Stimulated activated CD4-positive, alpha-beta T cell treated with anti-CD3 and anti-CD28 coated beads, Interleukin-12 subunit alpha, Interleukin-12 subunit beta, amount 100 ng/mL, for 48 hours (primary cell): ENCODE measurements around the gene SCN4A.

Source experiments
- DNase-seq, 3 donors: peaks; one replicate each; pipeline ENCODE4 v3.0.0-alpha.2; 2020; ENCODE audit warnings: low read depth in 2 of 3, low spot score in 1 of 3

SCN4A gene

DNA sequence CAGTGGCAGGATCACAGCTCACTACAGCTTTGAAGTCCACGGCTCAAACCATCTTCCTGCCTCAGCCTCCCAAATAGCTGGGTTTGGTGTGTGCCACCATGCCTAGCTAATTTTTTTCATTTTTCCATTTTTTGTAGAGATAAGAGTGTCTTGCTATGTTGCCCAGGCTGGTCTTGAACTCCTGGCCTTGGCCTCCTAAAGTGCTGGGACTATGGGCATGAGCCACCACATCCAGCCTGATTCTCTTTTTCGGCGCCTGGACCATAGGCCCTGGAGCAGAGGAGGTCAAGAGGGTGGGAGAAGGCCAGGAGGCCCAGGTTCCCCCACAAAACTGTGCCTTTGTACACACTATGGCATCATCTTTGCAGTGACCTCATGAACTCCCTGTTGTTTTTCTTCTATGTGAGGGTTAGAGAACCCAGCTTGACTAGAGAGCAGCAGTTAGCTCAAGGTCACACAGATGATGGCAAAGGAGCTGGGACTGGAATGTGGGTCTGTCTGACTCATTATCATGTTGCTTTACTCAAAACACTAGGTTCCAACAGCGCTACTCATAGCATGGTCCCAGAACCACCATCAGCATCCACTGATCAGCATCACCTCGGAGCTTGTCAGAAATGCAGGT, 16.3 kb downstream of the SCN4A start:
- DNase-seq = no peak

DNA sequence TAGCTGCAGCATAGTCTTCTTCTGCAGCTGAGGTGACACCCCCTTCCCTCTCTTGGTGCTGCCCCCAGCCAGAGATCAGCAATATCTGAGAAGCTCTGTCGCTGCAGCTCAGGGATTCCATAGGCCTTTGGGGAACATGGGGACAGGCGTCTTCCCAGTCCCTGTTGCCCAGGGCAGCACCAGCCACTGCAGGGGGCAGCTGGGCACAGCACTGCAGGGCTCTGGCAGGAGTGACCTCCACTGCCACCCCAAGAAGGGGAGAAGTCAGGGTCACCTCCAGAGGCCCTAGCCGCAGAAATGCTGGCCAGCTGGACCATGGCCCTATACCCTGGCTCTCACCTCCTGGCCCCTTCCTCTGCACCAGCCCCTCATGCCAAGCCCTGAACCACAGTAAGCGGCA, 16.9 kb downstream of the SCN4A start:
- DNase-seq = no peak

GRCh38 chr17:63955232-63955631, 17.5 kb downstream of the SCN4A start:
- DNase-seq = no peak

GRCh38 chr17:63954402-63955063, 18.2 kb downstream of the SCN4A start:
- DNase-seq = no peak

DNA sequence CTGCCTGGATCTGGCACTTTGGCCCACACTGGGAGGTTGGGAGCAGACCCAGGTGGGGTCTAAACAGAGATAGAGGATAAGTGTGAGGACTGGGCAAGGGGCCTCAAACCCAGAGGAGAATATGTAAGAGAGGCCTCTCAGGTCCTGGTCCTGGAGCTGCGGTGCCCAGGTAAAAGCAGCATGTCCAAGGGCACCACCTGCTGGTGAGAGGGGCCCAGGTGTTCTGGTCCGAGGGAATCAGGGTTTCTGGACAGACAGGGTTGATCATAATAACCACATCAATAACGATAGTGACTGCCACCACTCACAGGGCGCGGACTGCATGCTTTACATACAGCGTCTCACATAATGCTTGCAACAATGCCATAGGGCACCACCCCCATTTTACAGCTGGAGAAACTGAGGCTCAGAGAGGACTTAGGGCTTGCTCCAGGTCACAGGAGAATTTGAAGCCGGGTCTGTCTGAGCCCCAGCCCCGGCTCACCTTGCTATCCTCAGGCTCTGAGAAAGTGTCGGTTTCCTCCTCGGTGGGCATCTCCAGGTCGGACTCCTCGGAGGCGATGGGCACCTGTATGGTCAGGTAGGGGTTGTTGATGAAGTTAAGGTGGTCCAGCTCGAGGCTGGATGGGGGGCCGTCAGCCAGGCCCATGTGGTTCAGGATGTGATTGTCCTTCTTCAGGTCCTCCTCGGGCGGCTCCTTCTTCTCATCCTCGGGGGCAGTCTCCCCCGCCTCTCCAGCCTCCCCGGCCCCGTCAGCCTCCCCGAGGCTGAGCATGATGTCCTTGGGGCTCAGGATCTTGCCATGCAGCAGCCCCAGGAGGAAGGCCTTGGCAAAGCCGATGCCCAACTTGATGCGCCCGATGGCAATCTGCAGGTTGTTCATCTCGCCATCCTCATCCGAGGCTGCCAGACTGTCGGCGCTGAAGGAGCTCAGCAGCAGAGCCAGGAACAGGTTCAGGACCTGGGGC, 21.5 kb downstream of the SCN4A start:
- no peak for DNase-seq

DNA sequence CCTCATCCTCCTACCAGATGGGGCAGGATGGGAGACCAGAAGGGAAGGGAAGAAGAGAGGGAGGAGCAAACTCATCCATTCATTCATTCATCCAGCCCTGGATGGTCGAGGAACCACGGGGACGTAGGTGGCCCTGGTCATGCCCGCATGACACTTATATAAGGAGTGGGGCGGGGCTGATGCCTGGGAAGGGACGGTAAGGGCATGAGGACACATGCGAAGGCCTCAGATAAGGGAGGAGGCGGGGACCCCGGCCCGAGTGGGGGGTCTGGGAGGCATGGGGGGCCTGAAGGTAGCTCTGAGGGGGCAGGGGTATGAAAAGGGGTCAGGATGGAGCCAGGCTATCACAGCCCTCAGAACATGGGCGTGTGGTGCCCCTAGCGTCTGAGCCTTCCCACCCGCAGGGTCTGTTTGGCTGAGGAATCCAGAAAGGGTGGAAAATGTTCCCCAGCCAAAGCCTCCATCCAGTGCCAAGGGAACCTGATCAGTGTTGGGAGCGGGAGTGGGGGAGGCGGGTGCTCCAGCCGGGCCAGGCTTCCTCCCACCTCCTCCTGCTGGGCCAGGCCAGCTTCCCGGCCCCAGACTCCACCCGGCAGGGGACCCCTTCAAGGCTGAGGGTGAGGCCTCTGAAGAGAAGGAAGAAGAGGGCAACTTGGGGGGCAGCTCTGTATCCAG, 23.0 kb downstream of the SCN4A start:
- no peak for DNase-seq

- no peak for DNase-seq
Measured at GRCh38 chr17:63948521-63948920, 24.2 kb downstream of the SCN4A start.

DNA sequence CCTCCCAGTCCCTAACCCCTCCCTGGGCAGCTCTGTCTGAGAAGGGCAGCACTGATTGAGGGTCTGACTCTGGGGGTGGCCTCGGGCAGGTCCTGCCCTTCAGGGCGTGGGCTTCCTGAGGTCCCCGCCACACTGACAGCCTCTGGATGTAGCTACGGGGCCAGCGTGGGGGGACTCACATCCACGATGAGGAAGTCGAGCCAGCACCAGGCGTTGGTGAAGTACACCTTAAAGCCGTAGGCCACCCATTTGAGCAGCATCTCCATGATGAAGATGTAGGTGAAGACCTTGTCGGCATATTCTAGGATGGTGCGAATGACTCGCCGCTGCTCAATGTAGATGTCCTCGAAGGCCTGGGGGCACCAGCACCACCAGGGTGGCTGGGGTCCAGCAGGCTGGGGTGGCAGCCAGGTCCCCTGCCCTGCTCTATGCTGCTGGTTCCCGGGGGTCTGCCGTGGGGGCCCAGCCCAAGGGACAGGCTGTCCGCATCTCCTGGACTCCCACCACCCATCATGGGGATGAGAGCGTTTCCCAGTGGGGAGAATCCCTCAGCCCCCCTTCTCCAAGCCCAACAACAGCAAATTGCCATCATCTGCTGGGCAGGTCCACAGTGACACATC, 24.9 kb downstream of the SCN4A start:
- no peak for DNase-seq

GRCh38 chr17:63946440-63947363, 26.0 kb downstream of the SCN4A start:
- peak in 2 of 3 donors; percentile 61 to 79 for DNase-seq

DNA sequence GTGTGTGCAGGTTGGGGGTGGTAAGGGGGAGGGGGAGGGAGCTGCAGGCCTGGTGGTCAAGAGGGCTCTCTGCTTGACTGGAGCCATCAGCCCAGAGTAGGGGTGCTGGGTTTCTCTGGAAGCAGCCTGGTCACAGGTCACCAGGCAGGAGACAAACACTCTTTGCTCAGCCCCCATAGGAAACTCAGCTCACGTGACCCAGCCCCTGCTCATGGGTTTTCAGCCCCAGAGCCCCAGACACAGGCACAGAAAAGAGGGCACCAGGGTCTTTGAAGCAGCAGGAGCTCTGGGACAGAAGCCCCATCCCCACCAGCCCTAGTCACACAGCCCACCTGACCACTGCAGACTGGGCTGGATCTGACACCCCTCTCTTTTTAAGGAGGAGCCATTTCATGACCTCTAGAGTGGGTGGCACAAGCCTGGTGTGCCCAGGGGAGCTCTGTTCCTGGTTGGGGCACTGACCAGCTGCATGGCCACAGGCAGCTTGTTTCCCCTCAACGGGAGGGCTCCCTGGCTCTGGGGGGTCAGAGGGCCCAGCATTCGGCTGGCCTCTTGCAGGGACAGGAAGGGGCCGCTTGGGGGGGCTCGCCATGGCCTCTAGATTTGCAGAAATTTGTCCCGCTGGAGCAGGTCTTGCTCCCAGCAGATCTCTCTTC, 26.8 kb downstream of the SCN4A start:
- DNase-seq = no peak

- no peak for DNase-seq
Measured at GRCh38 chr17:63944736-63945499, 27.8 kb downstream of the SCN4A start.

DNA sequence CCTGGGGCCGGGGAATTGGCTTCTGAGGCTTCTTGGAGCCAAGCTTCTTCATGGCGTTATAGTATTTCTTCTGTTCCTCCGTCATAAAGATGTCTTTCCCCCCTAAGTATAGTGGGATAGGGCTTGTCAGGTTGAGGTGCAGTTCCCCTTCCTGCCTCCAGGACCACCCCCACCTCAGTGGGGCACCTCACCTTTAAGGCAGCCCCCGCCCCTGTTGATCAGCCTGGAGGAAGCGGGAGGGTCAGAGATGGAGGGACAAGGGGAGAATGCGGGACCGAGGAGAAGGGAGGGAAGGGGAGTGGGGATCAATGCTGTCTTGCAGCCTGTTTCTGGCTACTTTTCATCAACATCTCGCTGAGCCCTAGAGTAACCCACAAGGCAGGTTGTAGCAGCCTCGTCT, 29.0 kb downstream of the SCN4A start:
- no peak for DNase-seq

GRCh38 chr17:63942309-63942985, 30.3 kb downstream of the SCN4A start:
- no peak for DNase-seq

DNA sequence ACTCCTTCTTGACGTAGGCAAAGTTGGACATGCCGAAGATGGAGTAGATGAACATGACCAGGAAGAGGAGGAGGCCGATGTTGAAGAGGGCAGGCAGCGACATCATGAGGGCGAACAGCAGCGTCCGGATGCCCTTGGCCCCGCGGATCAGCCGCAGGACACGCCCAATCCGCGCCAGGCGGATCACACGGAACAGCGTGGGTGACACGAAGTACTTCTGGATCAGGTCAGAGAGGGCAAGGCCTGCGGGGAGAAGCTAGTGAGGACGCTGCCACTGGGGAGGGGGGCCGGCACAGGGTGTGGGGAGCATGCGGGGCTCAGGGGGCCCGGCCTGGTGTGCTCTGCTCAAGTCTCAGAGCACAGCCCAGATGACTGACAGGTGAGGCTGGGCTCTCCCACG, 31.0 kb downstream of the SCN4A start:
- no peak for DNase-seq

- no peak for DNase-seq
Measured at GRCh38 chr17:63941162-63941561, 31.6 kb downstream of the SCN4A start.

DNA sequence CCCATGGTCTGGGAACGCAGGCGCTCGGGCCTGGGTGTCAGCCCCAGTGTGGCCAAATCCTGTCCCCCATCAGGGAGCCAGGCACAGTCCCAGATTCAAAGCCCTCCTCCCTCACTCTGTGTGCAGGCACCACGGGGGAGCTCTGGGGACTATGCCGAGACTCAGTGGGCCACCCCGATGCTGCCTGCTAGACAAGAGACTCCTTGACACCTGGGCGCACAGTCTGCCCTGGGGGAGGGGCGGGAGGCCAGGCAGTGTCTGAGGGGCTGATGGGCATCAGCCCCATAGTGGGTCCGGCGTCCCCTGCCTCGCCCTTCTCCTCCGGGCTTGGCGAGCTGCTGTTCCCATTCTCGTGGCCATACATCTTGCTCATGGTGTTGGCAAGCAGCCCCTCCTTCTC, 32.1 kb downstream of the SCN4A start:
- no peak for DNase-seq

- no peak for DNase-seq
Measured at GRCh38 chr17:63939884-63940283, 32.8 kb downstream of the SCN4A start.

GRCh38 chr17:63939401-63939800, 33.3 kb downstream of the SCN4A start:
- no peak for DNase-seq
